Activated CD8-positive, alpha-beta memory T cell treated with anti-CD3 and anti-CD28 coated beads for 4 hours (primary cell): ENCODE data around the gene VIPAS39.

Experiments
- DNase-seq, 2 donors: peaks; one replicate each; pipeline ENCODE4 v3.0.0-alpha.2; 2020; ENCODE audit warnings: low read depth in 2 of 2

Gene VIPAS39

DNA sequence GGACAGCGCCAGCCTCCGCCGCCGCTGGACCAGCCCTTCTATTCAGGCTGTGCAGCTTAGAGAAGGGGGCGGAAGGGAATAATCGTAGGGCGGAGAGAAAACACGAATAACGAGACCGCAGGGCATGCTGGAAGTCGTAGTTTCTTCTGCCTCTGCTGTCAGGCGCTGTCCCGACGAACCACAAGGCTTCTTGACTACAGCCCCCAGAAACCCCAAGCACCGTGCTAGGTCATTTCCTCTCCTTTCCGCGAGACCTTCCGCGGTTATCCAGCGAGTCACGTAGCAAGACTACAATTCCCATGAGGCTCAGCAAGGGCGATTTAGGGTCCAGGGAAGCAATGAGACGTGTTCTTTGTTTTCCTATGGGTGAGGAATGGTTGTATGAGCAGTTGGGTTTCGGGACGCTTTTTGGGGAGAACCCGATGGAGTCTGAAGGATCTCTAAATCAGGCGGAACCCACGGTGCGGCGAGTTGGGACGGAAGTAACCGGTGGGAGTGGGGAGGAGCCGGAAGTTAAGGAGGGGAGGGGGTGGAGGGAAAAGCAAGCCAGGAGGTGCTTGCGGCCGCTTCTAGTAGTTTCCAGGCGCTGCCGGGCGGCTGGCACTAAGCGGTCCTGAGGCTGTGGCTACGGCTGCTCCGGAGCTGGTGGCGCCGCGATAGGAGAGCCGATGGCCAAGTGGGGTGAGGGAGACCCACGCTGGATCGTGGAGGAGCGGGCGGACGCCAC lies at the start of gene VIPAS39, which contains the start of gene AHSA1:
Gene VIPAS39 (minus strand): TSS at position 80 of the 727 bp plus-strand sequence. CDS start 3,499 bp downstream, outside the sequence.
Gene AHSA1 (plus strand): TSS at position 572 of the 727 bp plus-strand sequence. CDS start 97 bp downstream, at position 669.
- DNase-seq, result peak; percentile 82 to 94

DNA sequence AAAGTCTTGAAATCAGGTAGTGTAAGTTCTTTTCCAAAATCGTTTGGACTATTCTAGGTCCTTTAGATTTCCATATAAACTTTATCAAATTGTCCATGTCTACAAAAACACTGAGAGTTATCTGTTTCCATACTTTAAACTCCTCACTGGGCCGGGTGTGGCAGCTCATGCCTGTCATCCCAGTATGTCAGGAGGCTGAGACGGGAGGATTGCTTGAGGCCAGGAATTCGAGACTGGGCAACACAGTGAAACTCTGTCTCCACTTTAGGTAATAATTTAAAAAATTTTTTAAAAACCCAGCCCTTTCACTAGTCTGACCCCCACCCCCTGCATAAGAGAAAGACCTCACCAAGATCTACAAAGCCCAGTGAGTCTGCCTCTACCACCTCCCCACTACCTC lies 47.6 kb upstream of the VIPAS39 start:
- no peak for DNase-seq

- no peak for DNase-seq
Measured at GRCh38 chr14:77503138-77503537, 45.7 kb upstream of the VIPAS39 start.

- DNase-seq, result no peak
Measured at GRCh38 chr14:77502109-77502782, 44.8 kb upstream of the VIPAS39 start.

DNA sequence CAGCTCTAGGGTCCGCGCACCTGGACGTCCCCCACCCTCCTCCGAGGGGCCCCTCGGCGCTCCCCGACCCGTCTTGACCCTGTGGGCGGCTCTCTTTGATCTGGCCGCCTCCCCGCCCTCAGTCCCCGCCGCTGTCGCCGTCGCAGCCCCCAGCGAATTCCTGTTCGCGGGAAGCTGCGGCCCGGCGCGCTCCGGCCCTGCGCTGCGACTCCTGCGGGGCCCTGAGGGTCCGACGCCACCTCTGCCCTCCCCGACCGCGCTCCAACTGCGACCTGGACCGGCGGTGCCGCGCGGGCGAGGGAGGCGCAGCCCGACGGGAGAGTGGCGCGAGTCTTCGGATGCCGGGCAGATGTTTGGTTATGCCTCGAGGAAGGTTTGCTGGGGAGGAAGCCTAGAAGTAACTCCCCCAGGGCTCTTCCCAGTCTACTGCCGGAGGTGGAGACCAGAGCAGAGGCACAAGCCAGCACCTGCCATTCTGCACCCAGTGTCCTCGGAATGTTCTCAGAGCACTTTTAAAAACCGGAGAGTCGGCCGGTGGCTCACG lies 41.7 kb upstream of the VIPAS39 start:
- no peak for DNase-seq

- DNase-seq, result peak in 1 of 2 donors; percentile 8
Measured at GRCh38 chr14:77498120-77498979, 40.9 kb upstream of the VIPAS39 start, which contains the start of gene ISM2. Gene ISM2, minus strand, starts transcription at chr14:77498816. Its CDS starts 23 bp downstream, at chr14:77498793.

GRCh38 chr14:77495334-77495733 lies 37.9 kb upstream of the VIPAS39 start:
- DNase-seq, result no peak

DNA sequence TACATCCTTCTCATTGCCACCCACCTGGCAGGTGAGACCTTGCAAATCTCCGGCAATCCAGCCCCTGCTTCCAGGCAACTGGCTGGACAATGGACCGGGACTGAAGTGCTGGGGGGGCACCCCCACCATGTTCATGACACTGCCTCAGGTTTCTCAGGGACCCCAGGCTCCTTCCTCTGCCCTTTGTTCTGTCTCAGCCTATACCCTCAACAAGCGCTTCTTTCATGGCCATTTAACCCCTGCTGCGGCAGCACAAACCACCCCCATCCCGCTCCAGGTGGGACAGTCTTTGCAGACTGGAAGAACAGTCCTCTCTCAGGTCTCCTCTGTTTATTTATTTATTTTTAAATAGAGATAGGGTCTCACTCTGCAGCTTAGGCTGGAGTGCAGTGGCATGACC lies 33.7 kb upstream of the VIPAS39 start:
- DNase-seq, result no peak

GRCh38 chr14:77490347-77490986 lies 33.1 kb upstream of the VIPAS39 start:
- DNase-seq, result no peak

GRCh38 chr14:77489041-77489440 lies 31.6 kb upstream of the VIPAS39 start:
- DNase-seq, result no peak

DNA sequence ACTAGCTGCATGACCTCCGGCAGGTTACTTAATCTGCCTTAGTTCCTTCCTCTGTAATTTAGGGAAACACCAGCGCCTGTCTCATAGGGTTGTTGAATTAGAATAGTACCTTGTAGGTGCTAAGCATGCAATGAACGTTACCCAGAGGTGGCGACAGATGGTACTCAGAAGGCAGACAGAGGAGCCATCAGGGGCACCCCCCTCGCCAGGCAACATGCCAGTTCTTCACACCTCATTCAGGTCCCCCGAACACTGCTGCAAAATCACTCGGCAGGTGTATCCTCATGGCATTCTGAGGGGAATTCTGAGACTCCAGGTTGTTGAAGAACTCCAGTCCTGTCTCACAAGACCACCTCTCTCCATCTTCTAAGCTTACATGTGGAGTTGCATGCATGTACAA lies 31.2 kb upstream of the VIPAS39 start:
- DNase-seq, result no peak

GRCh38 chr14:77485901-77486678 lies 28.7 kb upstream of the VIPAS39 start:
- DNase-seq, result no peak

GRCh38 chr14:77485256-77485655 lies 27.9 kb upstream of the VIPAS39 start:
- no peak for DNase-seq

DNA sequence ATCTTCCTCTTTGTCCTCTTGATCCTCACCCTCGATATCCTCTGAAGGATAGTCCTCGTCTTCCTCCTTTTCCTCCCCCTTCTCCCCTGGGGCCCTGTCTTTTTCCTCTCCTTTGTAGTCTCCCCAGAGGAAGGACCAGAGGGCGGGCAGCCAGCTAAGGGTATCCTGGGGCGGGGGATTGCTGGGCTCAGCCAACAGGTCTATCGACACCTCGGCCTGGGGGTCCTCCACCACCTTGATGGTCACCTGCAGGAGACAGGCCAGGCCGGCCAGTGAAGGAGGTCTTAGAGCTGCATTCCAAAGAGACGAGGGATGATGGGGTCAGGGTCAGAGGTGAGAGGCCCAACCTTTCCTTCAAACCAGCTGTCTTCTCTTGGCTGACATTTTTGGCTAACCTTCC lies 25.0 kb upstream of the VIPAS39 start:
- no peak for DNase-seq

- DNase-seq, result no peak
Measured at GRCh38 chr14:77478796-77479195, 21.4 kb upstream of the VIPAS39 start.

DNA sequence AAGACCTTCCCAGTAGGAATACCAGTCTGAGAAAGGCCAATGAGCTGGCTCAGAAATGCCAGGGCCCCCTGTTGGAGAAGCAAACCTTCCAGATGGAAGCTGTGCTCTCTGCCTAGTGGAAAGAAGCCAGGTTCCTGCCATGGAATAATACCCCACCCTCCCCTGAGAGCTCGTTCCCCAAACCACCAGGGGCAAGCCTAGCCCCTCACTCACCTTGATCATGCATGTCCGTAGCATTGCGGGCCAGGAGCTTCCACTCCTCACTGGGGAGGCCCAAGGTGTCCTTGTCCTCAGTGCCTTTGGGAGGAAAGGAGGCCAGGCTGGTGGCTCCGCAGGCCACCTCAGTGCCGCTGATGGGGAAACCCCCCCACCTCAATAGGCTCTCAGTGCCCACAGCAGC lies 20.6 kb upstream of the VIPAS39 start:
- DNase-seq, result no peak

- no peak for DNase-seq
Measured at GRCh38 chr14:77475432-77476115, 18.2 kb upstream of the VIPAS39 start.

- DNase-seq, result no peak
Measured at GRCh38 chr14:77474479-77475177, 17.2 kb upstream of the VIPAS39 start.

GRCh38 chr14:77473921-77474320 lies 16.5 kb upstream of the VIPAS39 start:
- no peak for DNase-seq
